ENCODE results near the gene NCOA3.
A peak's percentile ranks its signal among the peaks of the same experiment; 100 is the strongest.

Gene NCOA3

DNA sequence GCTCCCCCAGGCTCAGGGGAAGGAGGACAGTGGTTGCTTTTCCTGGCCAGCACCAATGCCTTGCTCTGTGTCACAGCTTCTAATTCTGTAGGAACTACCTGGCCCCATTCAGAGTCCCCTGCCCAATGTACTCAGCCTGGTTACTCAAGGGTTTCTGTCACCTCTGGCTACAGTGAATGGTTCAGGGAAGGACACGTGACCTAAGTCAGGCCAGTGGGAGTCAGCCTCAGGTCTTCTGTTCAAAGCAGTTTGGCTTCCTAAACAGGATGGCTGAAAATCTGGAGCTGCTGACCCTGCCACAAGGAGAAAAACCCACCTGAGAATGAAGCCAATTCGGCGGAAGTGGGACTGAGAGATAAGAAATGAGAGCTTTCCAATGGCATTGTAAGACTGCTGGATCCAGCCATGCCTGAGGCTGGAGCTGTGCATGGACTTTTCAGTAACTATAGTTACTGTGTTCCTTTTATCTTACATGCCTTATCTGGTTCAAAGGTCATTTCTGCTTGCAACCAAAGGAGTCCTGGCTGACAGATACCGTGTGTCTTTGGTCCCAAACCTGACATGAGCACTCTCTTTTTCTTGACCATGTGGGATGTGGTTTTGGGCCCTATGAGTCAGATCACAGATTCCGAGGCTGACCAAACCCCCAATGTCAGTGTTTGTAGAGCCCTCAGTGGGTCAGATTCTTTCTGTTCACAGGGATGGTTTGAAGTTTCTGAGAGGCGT, 179.3 kb downstream of the NCOA3 start:
- DNase-seq (ENCODE audit: low read depth), result no peak

DNA sequence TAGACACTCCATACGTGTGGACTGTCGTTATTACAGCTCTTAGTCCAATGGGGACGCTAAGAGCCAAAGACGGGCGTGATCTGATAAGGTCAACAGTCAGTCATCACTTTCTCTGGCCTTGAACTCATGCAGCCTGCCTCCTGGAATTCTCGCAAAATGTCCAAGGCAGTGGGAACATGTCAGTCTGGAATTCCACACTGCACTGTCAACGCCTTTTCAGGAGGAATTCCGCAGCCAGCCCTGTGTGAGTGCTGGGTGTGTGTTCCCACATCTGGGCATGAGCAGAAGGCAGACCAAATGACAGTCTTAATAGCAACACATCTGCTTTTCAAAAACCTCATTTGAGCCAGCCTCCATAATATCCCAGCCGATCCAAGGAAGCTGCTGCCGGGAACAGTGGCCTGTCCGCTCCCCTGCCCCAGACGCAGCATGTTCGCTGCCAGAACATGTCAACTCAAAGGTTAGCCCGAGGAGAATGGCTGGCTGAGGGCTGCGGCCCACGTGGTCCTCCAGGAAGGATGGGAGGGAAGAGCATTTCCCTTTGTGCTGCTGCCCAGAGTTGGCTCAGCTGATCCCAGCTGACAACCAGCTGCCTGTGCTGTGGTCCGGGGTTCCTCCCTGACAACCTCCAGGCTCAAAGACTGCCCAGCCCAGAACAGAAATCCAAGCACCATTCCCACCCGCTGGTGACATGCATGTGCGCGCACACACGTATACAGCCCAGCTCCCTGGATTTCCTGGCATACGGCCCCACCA, 180.5 kb downstream of the NCOA3 start:
- peak; percentile 27 for DNase-seq (ENCODE audit: low read depth)

DNA sequence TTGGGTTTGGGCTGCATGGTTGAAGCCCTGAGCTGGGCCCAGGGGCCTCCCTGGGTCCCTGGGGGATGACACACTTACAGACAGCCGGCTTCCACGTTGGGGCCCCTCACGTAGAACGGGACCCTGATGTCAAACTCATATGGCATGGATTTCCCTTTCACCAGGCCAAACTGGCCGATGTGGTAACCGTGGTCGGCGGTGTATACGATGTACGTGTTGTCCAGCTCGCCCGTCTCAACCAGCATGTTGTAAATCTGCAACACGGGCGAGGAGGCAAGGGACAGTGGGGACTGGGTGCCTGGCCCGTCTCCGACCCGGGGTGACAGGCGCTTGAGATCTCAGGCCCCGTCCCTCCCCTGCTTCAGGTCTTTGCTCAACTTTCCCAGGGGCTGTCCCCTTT, 181.2 kb downstream of the NCOA3 start:
- no peak for DNase-seq (ENCODE audit: low read depth)

DNA sequence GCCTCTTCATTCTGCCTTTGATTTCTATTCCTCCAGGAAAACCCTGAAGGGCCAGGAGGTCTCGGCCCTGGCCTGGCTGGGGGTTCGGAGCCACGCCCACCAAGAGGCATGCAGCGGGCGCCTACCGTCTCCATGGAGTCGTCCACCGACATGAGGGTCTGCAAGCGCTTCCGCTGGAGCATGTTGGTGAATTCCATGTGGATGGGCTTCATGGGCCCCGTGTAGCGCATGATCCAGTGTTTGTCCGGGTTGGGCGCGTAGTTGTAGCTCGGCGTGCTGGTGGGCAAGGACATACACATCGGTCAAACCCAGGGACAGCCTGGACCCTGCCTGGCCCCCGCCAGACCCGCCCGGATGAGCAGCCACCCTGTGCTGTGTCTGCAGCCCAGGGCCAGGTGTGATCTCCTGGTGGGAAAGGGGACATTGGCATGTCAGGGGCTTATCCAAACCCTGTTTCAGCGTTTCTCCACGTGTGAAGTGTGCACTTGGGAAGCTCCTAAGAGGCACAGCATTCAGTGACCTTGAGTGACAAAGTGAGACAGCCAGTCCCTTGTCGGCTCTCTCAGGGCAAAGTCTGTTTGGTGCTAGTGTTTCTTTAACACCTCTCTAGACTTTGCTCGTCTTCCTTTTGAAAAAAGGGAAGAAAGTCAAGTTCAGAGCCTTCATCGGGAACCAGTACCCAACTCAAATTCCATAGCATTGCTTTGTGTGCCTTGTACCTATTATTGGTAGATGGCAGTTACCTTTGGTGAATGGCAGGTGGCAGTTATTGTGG, 182.8 kb downstream of the NCOA3 start:
- no peak for DNase-seq (ENCODE audit: low read depth)

DNA sequence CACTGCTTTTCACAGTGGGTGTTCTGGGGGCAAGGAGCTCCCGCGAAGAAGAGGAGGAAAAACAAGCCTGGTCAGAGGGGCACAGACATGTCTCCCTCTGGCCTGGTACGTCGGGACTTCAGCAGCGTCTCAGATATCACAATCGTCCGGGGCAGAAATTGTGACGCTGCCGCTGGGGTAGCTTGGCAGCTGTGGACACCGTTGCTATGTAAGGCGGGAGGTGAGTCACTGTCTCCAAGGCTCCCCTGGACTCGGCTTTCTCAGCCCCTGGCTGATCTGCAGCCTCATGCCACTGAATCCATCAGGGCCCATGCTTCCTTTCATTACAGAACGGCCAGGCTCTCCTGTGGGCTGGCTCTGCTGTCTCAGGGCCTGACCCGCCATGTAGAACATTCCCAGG, 184.9 kb downstream of the NCOA3 start:
- DNase-seq (ENCODE audit: low read depth), result peak; percentile 7

DNA sequence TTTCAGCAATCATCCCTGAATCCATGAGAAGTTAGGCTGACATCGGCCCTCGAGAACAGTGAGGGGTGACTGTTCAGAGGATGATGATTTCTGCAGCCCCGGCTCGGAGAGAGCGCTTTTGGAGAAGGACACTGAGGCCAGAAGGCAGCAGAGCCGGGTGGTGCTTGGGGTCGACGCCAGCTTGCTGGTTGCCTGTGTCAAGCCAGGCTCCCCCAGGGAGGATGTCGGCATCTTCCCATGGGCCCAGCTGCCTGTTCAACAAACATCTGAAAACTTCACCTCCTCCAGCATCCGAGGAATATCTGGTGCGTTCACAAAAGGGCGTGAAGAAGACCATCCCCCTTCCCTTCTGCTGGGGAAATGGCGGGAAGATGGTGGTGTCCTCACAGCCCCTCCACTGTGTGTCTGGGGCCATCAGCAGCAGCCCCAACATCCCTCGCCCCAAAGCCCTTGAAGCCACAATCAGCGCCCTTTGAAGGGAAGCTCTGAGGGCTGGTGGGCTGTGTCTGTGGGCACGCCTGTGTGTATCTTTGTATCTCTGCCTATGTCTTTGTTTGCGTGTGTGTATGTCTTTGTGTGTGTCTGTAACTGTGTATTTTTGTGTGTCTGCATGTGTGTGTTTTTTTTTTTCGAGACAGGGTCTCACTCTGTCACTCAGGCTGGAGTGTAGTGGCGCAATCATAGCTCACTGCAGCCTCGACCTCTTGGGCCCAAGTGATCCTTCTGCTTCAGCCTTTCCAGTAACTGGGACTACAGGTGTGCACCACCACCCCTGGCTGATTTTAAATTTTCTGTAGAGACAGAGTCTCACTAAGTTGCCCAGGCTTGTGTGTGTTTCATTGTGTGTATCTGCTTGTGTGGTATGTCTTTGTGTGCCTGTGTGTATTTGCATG, 185.7 kb downstream of the NCOA3 start:
- DNase-seq (ENCODE audit: low read depth), result no peak

DNA sequence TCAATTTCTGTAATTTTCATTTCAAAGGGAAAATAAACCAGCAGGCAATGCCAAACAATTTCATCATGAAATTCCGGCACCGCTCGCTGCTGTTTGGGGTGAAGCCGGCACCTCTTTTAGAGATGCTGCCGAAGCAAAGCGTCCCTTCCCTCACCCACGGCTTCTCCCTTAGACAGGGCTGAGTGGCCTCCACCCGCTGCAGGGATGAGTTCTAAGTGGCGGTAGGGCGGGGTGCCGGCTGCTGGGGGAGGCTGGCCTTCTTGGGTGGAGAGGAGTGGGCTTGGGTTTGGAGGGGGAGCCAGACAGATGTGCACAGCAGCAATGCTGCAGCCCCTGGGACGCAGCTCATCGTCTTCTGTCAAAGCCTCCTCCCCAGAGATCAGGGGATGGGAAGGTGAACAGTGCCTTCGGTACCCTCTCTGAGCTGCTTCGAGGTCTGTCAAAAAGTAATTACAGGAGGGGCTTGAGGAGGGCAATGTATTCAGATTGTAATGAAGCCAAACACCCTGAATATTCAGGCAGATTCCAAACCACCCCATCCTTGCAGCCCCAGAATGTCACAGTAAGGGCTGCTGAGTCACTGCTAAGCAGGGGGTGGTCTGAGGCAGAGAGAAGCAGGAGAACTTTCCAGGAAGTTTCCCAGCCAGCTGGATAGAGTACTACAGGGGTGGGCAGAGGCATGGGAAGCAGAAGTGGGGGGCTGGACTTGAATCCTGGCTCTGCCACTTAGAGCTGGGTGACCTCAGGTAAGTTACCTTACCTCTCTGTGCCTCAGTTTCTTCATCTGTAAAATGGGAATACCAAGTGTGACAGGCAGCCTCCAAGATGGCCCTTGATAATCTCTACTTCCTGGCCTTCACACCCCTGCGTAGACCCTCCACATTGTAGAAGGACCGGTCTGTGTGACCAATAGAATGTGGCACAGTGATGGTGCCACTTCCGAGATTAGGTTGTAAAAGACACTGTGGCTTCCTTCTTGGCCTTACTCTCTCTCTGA, 187.0 kb downstream of the NCOA3 start:
- DNase-seq (ENCODE audit: low read depth), result no peak

DNA sequence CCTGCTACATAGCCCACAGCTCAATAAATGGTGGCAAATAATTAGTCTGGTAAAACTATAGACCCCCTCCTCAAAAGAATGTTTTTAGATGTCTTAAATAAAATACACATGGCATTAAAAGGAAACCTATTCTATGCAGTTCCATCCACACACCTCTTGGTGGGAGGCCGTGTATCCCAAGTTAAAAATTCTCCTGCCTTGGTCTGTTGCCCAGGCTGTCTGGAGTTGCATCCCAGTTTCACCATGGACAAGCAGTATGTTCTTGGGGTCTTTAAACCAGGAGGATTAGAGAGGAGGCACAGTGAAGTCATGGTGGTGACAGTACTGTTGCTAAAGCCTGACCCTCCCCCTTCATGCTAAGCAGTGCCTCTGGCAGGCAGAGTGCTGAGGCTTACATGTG, 188.0 kb downstream of the NCOA3 start:
- DNase-seq (ENCODE audit: low read depth), result no peak

DNA sequence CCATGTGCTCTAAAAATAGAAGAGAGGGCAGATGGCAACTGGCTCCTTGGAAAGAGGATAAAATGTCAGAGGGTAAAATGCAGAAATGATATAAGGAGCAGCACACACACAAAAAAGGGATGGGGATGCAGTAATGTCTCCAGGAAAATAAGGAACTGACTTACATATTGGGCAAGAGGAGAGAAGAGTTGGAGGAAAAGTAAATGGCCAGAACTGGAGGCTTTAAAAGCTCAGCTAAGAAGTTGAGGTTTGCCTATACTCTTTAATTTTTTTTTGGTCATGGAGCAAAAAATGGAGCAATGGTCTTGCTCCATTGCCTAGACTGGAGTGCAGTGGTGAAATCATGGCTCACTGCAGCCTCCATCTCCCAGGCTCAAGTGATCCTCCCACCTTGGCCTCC, 189.9 kb downstream of the NCOA3 start:
- no peak for DNase-seq (ENCODE audit: low read depth)

DNA sequence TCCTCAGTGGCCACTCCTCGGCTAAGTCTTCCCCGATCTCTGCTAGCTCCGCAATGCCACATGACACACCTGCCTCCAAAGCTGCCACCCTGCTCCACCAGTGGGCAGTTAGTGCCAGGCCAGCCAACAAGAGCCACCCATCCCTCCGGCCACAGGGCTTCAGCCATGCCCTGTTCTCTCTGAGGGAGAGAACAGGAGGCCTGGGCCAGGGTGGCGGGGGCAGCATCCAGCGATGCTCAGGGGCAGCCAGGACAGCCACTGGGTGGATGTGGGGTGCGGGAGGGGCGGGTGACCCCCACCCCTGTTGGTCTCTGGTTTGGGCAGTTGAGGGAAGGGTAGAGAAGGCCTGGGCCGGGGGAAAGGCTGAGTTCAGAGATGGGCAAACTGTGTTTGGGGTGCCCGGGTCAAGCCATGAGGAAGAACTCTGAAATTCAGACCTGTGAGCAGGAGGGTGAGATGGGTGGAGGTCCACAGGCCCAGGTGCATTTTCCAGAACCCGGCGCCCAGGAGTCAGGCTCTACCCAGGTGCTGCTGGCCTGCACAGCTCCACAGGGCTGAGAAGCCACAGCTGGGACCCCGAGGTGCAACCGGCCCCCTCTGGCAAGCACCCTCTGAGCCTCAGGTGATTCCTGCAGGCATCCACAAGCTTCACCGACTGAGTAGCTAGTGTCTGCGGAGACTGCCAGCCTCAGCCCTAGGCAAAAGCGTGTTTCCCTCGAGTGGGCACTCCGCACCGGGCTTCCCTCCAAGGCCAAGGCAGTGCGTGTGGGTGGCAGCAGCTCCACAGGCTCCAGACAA, 192.5 kb downstream of the NCOA3 start:
- DNase-seq (ENCODE audit: low read depth), result no peak

DNA sequence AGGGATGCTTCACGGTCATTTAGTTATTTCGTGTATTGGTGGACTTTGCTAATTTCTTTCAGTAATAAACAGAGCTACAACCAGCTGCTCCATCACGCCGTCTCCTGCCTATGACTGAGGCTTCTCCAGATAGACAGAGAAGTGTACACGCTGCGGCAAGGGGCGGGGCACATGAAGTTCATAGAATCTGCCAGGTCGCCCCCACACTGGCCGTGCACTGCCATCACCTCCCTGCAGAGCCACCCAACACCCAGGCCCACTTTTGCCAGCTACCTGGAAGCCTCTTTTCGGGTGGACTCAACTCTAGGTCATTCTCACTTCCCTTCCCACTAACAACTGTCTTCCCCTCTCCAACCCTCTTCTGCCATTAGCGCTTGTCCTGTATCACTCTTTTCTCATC, 195.2 kb downstream of the NCOA3 start:
- no peak for DNase-seq (ENCODE audit: low read depth)

DNA sequence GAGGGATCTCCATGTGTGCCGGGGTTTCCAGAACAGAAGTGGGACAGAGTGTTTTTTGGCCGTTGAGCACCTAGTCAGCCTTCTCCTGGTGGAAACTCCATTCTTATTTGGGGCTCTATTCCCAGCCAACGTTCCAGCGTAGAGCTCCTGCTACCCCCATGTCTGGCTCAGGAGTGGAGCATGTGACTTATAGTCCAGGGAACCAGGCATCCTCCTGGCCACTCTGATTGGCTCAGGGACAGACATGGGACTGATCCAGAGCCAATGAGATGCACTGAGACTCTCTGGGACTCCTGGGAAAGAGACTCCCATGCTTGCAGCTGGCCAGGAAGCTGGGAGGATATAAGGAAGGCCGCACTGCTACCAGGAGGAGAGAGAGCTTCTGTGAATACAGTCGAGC, 196.5 kb downstream of the NCOA3 start:
- DNase-seq (ENCODE audit: low read depth), result no peak

DNA sequence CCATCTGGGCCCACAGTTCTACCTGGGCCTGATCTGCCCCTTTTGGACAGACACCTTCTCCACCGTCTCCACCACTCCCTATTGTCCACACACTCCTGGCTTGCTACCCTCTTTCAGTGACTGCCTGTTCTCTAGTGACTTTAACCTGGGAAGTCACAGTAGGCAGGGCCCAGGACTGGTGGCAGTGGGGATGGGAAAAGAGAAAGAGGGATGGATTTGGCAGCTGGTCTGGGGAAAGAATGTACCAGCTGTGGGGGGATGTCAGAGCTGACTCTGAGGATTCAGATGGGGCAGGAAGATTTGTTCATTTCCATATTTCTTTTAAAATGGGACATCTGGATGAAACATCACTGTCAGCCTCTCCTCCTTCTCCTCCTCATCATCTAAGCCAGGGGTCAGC, 198.1 kb downstream of the NCOA3 start:
- no peak for DNase-seq (ENCODE audit: low read depth)

DNA sequence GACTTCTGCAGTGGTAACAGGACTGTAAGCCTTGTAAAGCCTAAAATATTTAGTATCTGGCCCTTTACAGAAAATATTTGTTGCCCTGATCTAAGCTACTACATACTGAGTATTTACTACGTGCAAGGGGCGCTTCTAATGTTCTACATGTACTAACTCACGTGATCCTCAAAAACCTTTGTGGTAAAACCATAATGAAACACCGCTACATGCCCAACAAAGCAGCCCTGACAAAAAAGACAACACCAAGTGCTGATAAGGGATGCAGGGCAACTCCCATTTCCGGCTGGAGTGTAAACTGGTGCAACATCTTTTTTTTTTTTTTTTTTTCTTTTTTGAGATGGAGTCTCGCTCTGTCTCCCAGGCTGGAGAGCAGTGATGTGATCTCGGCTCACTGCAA, 198.6 kb downstream of the NCOA3 start:
- DNase-seq (ENCODE audit: low read depth), result no peak

DNA sequence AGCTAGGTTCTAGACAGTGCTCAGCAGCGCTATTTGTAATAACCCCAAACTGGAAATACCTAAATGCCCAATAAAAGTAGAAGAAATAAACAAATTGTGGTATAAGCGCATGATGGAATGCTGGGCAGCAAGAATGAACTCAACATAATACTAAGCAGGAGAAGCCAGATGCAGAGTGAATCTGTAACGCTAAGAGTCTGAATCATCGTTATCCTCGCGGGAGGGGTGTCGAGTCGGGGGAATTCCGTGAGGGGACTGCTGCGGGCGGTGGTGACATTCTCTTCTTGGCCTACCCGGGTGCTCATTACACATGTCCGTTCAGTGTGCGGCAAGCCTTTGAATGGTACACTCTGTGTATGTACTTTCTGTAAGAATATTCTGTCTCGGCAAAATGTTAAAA, 199.9 kb downstream of the NCOA3 start:
- peak; percentile 52 for DNase-seq (ENCODE audit: low read depth)

DNA sequence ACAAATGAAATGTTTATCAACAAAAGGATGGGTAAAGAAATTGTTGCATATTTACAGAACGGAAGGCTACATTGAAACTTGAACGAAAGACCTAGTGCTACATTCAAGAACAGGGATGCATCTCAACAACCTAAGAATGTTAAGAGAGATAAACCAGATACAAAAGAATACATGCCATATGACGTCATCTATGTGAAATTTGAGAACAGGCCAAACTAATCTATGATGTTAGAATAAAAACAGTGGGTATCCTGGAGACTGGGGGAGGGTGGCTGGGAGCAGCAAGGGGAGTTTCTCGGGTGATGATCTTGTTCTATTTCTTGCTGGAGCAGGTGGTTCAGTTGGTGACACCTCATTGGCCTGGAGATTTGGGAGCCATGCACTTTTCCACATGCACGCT, 202.1 kb downstream of the NCOA3 start:
- DNase-seq (ENCODE audit: low read depth), result no peak

DNA sequence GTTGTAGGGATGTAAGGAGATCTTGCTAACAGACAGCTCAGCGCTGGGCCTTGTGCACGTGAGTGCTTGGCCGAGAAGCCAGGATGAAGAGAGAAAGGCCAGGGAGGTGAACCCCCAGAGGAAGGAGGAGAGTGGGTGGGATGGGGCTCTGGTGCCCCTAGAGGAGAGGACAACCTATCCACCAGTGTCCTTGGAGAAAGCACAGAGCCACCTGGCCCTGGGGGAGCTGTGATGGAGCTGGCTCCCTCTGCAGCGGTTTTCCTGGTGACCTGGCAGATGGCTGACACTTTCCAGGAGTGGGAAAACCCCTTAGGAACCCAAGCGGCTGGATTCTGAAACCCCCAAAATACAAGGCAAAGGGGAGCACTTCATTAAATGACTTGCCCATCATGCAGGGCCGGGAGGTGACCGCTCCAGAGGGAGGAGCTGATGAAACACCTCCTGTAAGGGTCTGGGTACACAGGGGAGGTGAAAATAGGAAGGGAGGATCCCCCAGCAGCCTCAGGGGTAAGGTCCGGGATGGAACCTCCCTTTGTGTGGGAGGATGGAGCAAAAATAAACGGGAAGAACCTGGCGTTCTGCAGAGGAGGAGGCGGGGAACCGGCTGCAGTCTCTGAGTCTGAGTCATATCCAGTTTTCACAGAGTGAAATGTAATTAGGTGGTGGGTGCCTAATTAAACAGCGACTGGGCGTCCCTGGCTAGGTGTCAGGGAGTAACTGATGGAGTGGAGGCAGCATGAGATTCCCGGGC, 203.2 kb downstream of the NCOA3 start:
- DNase-seq (ENCODE audit: low read depth), result no peak

DNA sequence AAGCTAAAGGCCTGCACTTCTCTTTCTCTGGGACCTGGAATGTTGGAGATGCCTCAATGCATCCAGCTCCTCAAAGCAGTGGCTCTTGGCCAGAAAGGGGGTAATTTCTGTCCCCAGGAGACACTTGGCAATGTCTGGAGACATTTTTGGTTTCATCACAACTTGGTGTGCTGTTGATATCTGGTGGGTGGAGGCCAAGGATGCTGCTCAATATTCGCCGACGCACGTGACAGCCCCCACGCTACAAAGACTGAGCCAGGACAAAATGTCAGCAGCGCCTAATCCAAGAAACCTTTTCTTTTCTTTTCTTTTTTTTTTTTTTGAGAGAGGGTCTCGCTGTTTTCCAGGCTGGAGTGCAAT, 203.8 kb downstream of the NCOA3 start:
- DNase-seq (ENCODE audit: low read depth), result no peak

DNA sequence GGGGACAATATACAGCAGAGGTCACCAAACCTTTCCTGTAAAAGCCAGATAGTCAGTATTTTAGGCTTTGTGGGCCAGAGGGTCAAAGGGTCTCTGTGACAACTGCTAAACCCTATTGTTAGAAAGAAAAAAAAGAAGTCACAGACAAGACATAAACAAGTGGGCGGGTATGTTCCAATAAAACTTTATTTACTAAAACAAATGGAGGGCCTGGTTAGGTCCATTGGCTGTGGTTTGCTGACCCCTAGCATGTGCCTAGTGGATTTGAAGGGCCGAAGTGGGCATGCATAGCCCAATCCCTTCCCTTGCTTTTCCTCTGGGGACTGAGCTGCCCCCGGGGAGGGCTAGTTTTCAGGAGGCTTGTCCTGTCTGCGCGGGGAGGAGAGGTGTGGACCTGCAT, 204.7 kb downstream of the NCOA3 start:
- DNase-seq (ENCODE audit: low read depth), result no peak

All from GM04503 (cell line).